HFFc6 (cell line): Measurements from ENCODE around the gene SLC49A4. TPM values are rescaled to one million over a fixed set of nuclear protein-coding genes. Genes with fewer than 3 reads are reported as not detected.

Source experiments
- DNase-seq: peaks from one replicate; pipeline ENCODE4 v3.0.0-alpha.2; 2018
- H3K27ac Mint-ChIP-seq: 2 replicates; pipeline ENCODE4 v1.8.0; 2020; ENCODE audit warnings: mild to moderate bottlenecking, mixed read lengths
- H3K27me3 Mint-ChIP-seq: 2 replicates; pipeline ENCODE4 v1.8.0; 2021; ENCODE audit warnings: mild to moderate bottlenecking, moderate library complexity, mixed read lengths; ENCODE audit not compliant: insufficient read depth
- H3K36me3 Mint-ChIP-seq: 2 replicates; pipeline ENCODE4 v1.8.0; 2021; ENCODE audit warnings: low read depth, mixed read lengths
- H3K4me1 Mint-ChIP-seq: 2 replicates; pipeline ENCODE4 v1.8.0; 2020; ENCODE audit warnings: low read depth, mixed read lengths
- H3K4me3 Mint-ChIP-seq: 2 replicates; pipeline ENCODE4 v1.8.0; 2020; ENCODE audit warnings: mild to moderate bottlenecking, moderate library complexity, mixed read lengths
- H3K9me3 Mint-ChIP-seq: 2 replicates; pipeline ENCODE4 v1.8.0; 2020; ENCODE audit warnings: mild to moderate bottlenecking, mixed read lengths
- total RNA-seq, 6 experiments: library from RNA; stranded (reverse); fragmentation: NEBNext Ultra II Directional; extraction: Animal tissue kit (Norgen Biotek cat#: 25700); gene quantifications; 2 replicates in 1 of 6; 3 replicates in 5 of 6; pipeline ENCODE4 v1.2.3, GENCODE V29; 2021
- TF ChIP-seq, protein P1 (sequence below): fragments of 200-600 bp; sonication (generic); IDR thresholded peaks from 2 replicates; pipeline ENCODE4 v1.5.0; 2021; ENCODE audit warnings: antibody characterized with exemption, mild to moderate bottlenecking

The SLC49A4 gene
- total RNA-seq, 6 experiments from 2014 or later = 10.2 to 10.8 (median 10.7) TPM

DNA sequence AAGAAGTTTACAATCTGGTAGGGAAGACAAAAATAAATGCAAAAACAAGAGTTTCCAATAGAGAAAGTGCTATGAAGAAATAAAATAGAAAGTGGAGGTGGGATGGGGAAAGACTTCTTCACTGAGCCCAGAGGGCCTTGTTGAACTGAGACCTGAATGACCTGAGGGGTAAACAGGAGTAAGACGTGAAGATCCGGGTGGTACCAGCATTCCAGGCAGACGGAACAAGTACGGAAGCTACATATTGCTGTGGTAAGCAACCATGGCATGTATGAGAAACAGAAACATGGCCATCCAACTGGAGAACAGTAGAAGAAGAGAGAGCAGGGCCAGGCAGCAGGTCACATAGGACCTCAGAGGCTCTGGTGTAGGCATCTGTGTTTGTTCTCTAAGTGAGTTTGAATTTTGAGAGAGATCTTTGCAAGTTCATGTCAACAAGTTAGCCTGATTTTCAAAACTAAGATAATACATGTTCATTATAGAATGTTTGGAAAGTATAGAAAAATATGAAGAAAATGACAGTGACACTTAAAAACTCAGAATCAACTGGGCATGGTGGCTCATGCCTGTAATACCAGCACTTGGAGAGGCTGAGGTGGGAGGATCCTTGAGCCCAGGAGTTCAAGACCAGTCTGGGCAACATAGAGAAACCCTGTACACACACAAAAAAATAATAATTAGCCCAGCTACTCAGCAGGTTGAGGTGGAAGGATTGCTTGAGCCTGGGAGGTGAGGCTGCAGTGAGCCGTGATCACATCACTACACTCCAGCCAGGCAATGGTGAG, 64.3 kb downstream of the SLC49A4 start:
- H3K4me3 Mint-ChIP-seq = no peak overlapping the region
- TF ChIP-seq, protein P1, sequence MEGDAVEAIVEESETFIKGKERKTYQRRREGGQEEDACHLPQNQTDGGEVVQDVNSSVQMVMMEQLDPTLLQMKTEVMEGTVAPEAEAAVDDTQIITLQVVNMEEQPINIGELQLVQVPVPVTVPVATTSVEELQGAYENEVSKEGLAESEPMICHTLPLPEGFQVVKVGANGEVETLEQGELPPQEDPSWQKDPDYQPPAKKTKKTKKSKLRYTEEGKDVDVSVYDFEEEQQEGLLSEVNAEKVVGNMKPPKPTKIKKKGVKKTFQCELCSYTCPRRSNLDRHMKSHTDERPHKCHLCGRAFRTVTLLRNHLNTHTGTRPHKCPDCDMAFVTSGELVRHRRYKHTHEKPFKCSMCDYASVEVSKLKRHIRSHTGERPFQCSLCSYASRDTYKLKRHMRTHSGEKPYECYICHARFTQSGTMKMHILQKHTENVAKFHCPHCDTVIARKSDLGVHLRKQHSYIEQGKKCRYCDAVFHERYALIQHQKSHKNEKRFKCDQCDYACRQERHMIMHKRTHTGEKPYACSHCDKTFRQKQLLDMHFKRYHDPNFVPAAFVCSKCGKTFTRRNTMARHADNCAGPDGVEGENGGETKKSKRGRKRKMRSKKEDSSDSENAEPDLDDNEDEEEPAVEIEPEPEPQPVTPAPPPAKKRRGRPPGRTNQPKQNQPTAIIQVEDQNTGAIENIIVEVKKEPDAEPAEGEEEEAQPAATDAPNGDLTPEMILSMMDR = no peak
- peaks cover 24% of the 10 kb centered on the region for H3K4me1 Mint-ChIP-seq
- no peak overlapping the region for H3K27ac Mint-ChIP-seq
- H3K9me3 Mint-ChIP-seq = no peaks in the 10 kb centered on the region
- no peaks in the 10 kb centered on the region for H3K36me3 Mint-ChIP-seq
- DNase-seq = no peak
- no peaks in the 10 kb centered on the region for H3K27me3 Mint-ChIP-seq

DNA sequence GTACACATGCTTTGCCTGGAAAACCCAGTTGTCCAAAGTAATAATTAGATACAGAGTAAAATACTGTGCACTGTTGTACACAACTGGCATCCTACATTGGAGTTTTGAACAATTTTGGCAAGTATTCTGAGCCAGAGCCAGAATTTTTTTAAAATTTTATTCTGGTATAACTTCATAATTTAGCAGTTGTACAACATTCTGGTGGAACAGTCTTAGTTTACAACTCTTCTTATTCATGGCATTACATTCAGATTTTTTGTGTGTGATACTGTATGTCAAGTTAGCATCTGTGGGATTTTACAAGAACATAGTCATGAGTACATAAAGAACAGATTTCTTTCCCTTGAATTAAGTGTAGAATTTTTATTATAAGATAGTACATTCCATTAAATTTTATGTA, 67.5 kb downstream of the SLC49A4 start:
- Mint-ChIP-seq H3K36me3 (no peaks in the 10 kb centered on the region), H3K4me3 (no peak overlapping the region), H3K27ac (no peak overlapping the region)

DNA sequence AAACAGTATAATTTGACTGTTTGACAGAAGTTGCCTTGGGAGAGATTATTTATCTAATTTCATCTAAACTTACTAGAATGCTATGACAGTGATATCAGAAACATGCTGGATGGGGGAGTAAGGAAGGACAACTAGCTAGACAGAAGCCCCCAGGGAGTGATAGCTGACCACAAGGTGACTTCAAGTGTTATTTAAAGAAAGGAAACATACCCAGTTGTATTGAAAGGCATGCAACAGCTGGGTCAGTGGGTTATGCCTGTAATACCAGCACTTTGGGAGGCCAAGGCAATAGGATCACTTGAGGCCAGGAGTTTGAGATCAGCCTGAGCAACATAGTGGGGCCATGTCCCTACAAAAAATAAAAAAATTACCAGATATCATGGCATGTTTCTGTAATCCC, 69.6 kb downstream of the SLC49A4 start:
- DNase-seq = no peak

More for the DNA sequence above, 67.5 kb downstream of the SLC49A4 start:
- TF ChIP-seq, protein P1 = no peak
- Mint-ChIP-seq H3K4me1 (peaks cover under 1% of the 10 kb centered on the region), H3K9me3 (no peaks in the 10 kb centered on the region), H3K27me3 (no peaks in the 10 kb centered on the region)
- no peak for DNase-seq

DNA sequence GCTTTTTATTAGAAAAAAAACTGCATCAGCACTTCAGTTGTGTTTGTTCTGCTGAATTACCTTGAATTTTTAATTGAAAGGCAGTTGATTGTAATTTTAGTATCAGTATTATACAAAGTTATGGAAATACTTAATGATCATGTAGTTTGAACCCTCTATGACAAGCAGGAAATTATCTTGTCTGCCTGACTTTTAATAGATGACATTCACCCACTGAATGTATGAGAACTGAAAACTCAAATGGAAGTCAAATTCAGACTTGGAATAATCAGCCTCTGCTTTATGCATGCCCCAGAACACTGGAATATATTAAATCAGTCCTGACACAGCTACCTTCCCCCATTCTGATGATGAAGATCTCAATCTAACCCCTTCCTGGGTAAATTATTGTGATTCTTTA, 73.5 kb downstream of the SLC49A4 start:
- DNase-seq = no peak
- H3K4me1 Mint-ChIP-seq = no peaks in the 10 kb centered on the region
- H3K27me3 Mint-ChIP-seq = no peaks in the 10 kb centered on the region
- no peaks in the 10 kb centered on the region for H3K36me3 Mint-ChIP-seq
- no peak overlapping the region for H3K4me3 Mint-ChIP-seq
- no peaks in the 10 kb centered on the region for H3K9me3 Mint-ChIP-seq
- no peak overlapping the region for H3K27ac Mint-ChIP-seq
- TF ChIP-seq, protein P1 = no peak

More for the DNA sequence above, 69.6 kb downstream of the SLC49A4 start:
- Mint-ChIP-seq H3K4me1 (no peaks in the 10 kb centered on the region), H3K27me3 (no peaks in the 10 kb centered on the region), H3K4me3 (no peak overlapping the region), H3K9me3 (no peaks in the 10 kb centered on the region), H3K36me3 (no peaks in the 10 kb centered on the region), H3K27ac (no peak overlapping the region)
- TF ChIP-seq, protein P1 = no peak

DNA sequence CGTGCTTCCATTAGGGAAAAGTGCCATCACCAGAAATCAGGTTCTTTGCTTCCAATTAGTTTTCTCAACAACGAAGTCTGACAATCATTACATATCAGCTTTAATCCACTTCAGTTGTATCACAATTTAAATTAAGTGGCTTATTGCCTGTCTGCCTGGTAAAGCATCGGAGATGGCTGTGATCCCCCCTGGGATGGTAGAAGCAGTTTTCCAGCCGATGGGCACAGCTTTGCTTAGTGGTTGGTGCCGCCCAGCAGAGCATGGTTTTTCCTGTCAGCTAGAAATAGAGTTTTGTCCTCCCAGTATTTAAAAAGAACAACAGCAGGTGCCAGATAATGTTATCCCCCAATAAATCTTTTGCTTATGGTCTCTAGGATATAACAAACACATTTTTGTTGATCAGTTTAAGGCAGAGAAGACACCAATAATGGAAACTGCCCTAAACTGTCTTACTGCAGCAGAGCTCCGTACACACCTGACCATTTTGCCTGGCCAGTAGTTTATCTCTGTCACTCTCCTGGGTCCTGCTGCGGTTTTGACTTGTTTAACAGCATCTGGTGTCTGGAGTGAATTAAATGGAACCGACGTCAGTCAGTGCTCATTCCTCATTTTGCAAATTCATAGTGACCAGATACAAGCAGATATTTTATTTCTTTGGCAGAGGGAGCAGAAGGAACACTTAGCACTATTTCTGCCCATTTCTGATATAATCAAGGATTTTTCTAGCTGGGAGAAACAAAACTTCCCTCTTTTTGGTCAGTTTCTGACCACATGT, 79.1 kb downstream of the SLC49A4 start:
- no peak overlapping the region for H3K4me3 Mint-ChIP-seq
- TF ChIP-seq, protein P1 = no peak
- no peak for DNase-seq
- H3K9me3 Mint-ChIP-seq = no peaks in the 10 kb centered on the region
- H3K27me3 Mint-ChIP-seq = no peaks in the 10 kb centered on the region
- H3K4me1 Mint-ChIP-seq = peaks cover 11% of the 10 kb centered on the region
- no peaks in the 10 kb centered on the region for H3K36me3 Mint-ChIP-seq
- no peak overlapping the region for H3K27ac Mint-ChIP-seq
